Stomach (tissue), 9 donors: ENCODE results near the gene TM7SF3. TPM values are rescaled to one million over a fixed set of nuclear protein-coding genes. Genes with fewer than 3 reads are reported as not detected.

Experiments used
- DNase-seq, 2 donors: peaks; one replicate each; pipeline versions ENCODE4 v3.0.0 to v3.0.0-alpha.2; 2013 to 2019
- H3K27ac ChIP-seq, 5 donors: fragments of 200-600 bp in 4 of 5; sonication (generic) in 4 of 5; one replicate each; pipeline ENCODE4 v1.5.1; 2013 to 2019; ENCODE audit warnings: mild to moderate bottlenecking in 1 of 5, moderate library complexity in 1 of 5
- H3K27me3 ChIP-seq, 3 donors: fragments of 200-600 bp; sonication (generic); one replicate each; pipeline ENCODE4 v1.5.1; 2017 to 2019; ENCODE audit warnings: mixed run types in 1 of 3
- H3K36me3 ChIP-seq, 4 donors: fragments of 200-600 bp; sonication (generic); 1 replicate in 3 of 4; 2 replicates in 1 of 4; pipeline ENCODE4 v1.5.1; 2016 to 2019
- H3K4me1 ChIP-seq, 4 donors: fragments of 200-600 bp; sonication (generic); one replicate each; pipeline ENCODE4 v1.5.1; 2016 to 2019
- H3K4me3 ChIP-seq, 4 donors: fragments of 200-600 bp; sonication (generic) in 3 of 4; one replicate each; pipeline ENCODE4 v1.5.1; 2016 to 2019; ENCODE audit warnings: mild to moderate bottlenecking in 1 of 4
- H3K9me3 ChIP-seq, 4 donors: fragments of 200-600 bp; sonication (generic); one replicate each; pipeline ENCODE4 v1.5.1; 2016 to 2019
- CTCF ChIP-seq, 7 experiments: fragments of 450-650 bp in 4 of 7; fragments of 200-600 bp in 3 of 7; sonication (generic) in 3 of 7; IDR thresholded peaks; one replicate each; pipeline ENCODE4 v1.5.1; 2016 to 2019; ENCODE audit warnings: antibody characterized with exemption in 7 of 7, control low read depth in 2 of 7, mild to moderate bottlenecking in 1 of 7
- EP300 ChIP-seq: sonication (generic); formaldehyde crosslinking; IDR thresholded peaks from one replicate; pipeline ENCODE4 v1.6.1; 2017; ENCODE audit warnings: antibody characterized with exemption
- POLR2A ChIP-seq, 4 donors: fragments of 450-650 bp; IDR thresholded peaks; one replicate each; pipeline ENCODE4 v1.6.1; 2016; ENCODE audit warnings: antibody characterized with exemption in 4 of 4, control low read depth in 2 of 4, mild to moderate bottlenecking in 1 of 4, moderate library complexity in 1 of 4
- POLR2AphosphoS5 ChIP-seq, 3 donors: sonication (generic); formaldehyde crosslinking; IDR thresholded peaks; one replicate each; pipeline ENCODE4 v1.6.1; 2016; ENCODE audit warnings: antibody characterized with exemption in 3 of 3
- WGBS, 5 donors: extraction: QIAGEN DNeasy Blood & Tissue Kit in 3 of 5; methylation state at CpG; one replicate each; pipeline versions ENCODE4 v1.1.5 to v1.1.7; 2013 to 2018; 5-methylcytosine and 5-hydroxymethylcytosine counted together
- intact Hi-C: fragments of 100-400 bp; cut with DNase I; formaldehyde crosslinking; loops from one replicate; pipeline ENCODE4 v1.15.1; 2023; ENCODE audit warnings: low total_unique reads
- polyA plus RNA-seq, 3 donors: library from polyadenylated mRNA; stranded (reverse); fragments of 200-250 nt; gene quantifications; one replicate each; pipeline ENCODE4 v1.2.3, GENCODE V29; 2013
- total RNA-seq, 5 donors: library from RNA; depleted of rRNA; stranded (reverse); fragments of >200 nt; gene quantifications; one replicate each; pipeline versions ENCODE4 v1.1.0 to v1.2.3, GENCODE V29; 2014 to 2016
- donor health status: healthy with polysubstance abuse.
- donor health status: Bipolar disorder and iron deficiency.
- donor health status: healthy.

TM7SF3 gene
- total and polyA plus RNA-seq, 8 donors = 13.5 to 148 (median 75.4) TPM

GRCh38 chr12:26976687-26977086 is 37.5 kb downstream of the TM7SF3 start:
- Histone ChIP-seq H3K27ac (no peak overlapping the region), H3K4me1 (no peaks in the 10 kb centered on the region), H3K4me3 (no peak overlapping the region), H3K27me3 (no peaks in the 10 kb centered on the region), H3K36me3 (peaks cover 13 to 91% (median 78%) of the 10 kb centered on the region in 4 donors), H3K9me3 (no peaks in the 10 kb centered on the region)
- no peak for DNase-seq
- intact Hi-C loops = no loop called here
- 81 to 95% (median 88%) methylated on average over 2 of the region's 2 CpGs for WGBS, 5 donors
- no peak for TF ChIP-seq CTCF (IDR thresholded peaks at IDR 0.05)
- no peak for TF ChIP-seq POLR2A (IDR thresholded peaks at IDR 0.05)
- TF ChIP-seq EP300 = no peak
- no peak for TF ChIP-seq POLR2AphosphoS5 (IDR thresholded peaks at IDR 0.05)

GRCh38 chr12:26971963-26972362 is 42.2 kb downstream of the TM7SF3 start:
- intact Hi-C loops = no loop called here
- Histone ChIP-seq H3K36me3 (peaks cover 9 to 90% (median 83%) of the 10 kb centered on the region in 4 donors), H3K4me1 (no peaks in the 10 kb centered on the region), H3K27ac (no peak overlapping the region), H3K9me3 (no peaks in the 10 kb centered on the region), H3K27me3 (no peaks in the 10 kb centered on the region), H3K4me3 (no peak overlapping the region)
- 67 to 82% (median 76%) methylated on average over 2 of the region's 2 CpGs for WGBS, 5 donors
- DNase-seq = peak in 1 of 2 donors; percentile 23
- TF ChIP-seq POLR2AphosphoS5 (IDR thresholded peaks at IDR 0.05) = no peak
- TF ChIP-seq EP300 = no peak
- no peak for TF ChIP-seq CTCF (IDR thresholded peaks at IDR 0.05)
- no peak for TF ChIP-seq POLR2A (IDR thresholded peaks at IDR 0.05)

GRCh38 chr12:26970136-26970535 is 44.0 kb downstream of the TM7SF3 start:
- no peak overlapping the region for H3K27ac ChIP-seq
- no peak for DNase-seq
- no peak for TF ChIP-seq POLR2AphosphoS5 (IDR thresholded peaks at IDR 0.05)
- TF ChIP-seq POLR2A (IDR thresholded peaks at IDR 0.05) = no peak
- TF ChIP-seq CTCF (IDR thresholded peaks at IDR 0.05) = no peak
- TF ChIP-seq EP300 = no peak
- H3K9me3 ChIP-seq = no peaks in the 10 kb centered on the region
- peaks cover 9 to 84% (median 77%) of the 10 kb centered on the region in 4 donors for H3K36me3 ChIP-seq
- H3K27me3 ChIP-seq = no peaks in the 10 kb centered on the region
- H3K4me3 ChIP-seq = no peak overlapping the region
- 96 to 100% (median 98%) methylated on average over 2 of the region's 2 CpGs for WGBS, 5 donors
- intact Hi-C loops = no loop called here
- H3K4me1 ChIP-seq = no peaks in the 10 kb centered on the region

- no peak for TF ChIP-seq POLR2AphosphoS5 (IDR thresholded peaks at IDR 0.05)
- no peak for TF ChIP-seq POLR2A (IDR thresholded peaks at IDR 0.05)
- no peak for TF ChIP-seq CTCF (IDR thresholded peaks at IDR 0.05)
- no peak for TF ChIP-seq EP300
- intact Hi-C loops = no loop called here
- Histone ChIP-seq H3K36me3 (peaks cover 0 to 80% (median 74%) of the 10 kb centered on the region in 4 donors), H3K4me3 (no peak overlapping the region), H3K27ac (no peak overlapping the region), H3K4me1 (no peaks in the 10 kb centered on the region), H3K27me3 (no peaks in the 10 kb centered on the region), H3K9me3 (no peaks in the 10 kb centered on the region)
- WGBS, 5 donors = 90 to 97% (median 95%) methylated on average over 3 of the region's 3 CpGs
- DNase-seq = no peak
Measured at GRCh38 chr12:26966842-26967241, 47.3 kb downstream of the TM7SF3 start.
